Tongue (tissue), 2 donors: ENCODE data around the gene GRIN2D. TPM values are rescaled to one million over a fixed set of nuclear protein-coding genes. Genes with fewer than 3 reads are reported as not detected.

Experiments
- DNase-seq: peaks from one replicate; pipeline ENCODE4 v3.0.0-alpha.2; 2015
- total RNA-seq: library from RNA; depleted of rRNA; stranded (reverse); fragments of >200 nt; gene quantifications from one replicate; pipeline ENCODE4 v1.2.3, GENCODE V29; 2014

GRIN2D gene
- total RNA-seq, 1 donor from 2014 or later: 0.41 TPM

DNA sequence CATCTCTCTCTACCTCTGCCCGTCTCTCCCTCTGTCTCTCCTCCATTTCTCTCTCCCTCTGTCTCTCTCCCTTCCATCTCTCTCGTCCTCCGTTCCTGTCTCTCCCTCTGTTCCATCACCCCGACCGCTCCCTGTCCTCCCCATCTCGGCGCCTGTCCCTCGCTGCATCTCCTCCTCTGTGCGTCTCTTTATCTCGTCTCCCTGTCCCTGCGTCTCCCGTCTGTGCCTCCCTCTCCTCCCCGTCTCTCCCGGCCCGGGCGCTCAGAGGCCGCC, 4.6 kb downstream of the GRIN2D start:
- no peak for DNase-seq

DNA sequence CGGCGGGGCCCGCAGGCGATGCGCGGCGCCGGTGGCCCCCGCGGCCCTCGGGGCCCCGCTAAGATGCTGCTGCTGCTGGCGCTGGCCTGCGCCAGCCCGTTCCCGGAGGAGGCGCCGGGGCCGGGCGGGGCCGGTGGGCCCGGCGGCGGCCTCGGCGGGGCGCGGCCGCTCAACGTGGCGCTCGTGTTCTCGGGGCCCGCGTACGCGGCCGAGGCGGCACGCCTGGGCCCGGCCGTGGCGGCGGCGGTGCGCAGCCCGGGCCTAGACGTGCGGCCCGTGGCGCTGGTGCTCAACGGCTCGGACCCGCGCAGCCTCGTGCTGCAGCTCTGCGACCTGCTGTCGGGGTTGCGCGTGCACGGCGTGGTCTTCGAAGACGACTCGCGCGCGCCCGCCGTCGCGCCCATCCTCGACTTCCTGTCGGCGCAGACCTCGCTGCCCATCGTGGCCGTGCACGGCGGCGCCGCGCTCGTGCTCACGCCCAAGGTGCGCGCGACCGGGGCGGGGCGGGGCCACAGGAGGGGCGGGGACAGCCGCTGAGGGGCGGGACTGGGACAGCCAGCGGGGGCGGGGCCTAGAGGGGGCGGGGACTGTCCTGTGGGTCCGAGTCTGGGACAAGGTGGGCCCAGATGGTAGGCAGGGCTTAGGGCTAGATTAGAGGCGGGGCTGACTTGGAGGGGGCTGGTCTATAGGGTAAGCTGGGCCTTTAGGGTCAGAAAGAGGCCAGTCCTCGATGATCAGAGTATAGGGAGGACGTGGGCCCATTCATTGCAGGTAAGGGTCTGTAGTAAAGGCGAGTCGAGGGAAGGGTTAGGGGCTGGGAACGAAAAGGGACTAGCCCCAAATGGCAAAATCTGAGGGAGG, 5.1 kb downstream of the GRIN2D start:
- DNase-seq: peak; percentile 80

DNA sequence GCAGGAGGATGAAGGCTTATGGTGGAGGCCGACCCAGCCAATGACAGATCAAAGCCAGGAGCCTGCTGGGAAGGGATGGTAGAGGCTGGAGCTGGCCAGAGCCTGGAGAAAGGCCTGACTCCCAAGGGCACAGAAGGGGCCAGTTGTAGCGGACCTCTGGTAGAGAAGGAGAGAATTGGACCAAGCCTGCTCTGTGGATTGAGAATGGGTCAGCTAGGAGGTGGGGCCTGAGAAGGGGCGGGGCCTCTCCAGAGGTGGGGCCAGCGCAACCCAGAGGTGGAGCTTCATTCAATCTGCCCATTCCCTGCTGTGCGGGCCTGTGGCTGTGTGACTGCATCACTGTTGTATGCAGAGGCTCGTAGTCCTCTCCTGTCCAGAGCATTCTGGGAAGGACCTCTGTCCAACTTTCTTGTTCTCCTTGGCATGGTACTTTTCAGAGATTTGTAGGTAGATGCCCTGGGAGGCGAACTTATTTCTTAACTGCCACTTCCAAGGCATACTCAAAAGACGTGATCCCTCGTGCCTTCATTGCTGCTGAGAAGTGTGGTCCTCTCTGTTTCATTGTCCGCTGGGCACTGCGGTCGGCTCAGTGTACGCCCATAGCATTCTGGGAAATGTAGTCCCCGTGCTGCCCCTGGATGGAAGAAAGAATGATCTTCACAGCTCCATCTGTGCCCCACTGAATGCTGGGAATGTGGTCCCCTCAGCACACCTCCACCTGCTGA, 6.7 kb downstream of the GRIN2D start:
- peak; percentile 44 for DNase-seq

DNA sequence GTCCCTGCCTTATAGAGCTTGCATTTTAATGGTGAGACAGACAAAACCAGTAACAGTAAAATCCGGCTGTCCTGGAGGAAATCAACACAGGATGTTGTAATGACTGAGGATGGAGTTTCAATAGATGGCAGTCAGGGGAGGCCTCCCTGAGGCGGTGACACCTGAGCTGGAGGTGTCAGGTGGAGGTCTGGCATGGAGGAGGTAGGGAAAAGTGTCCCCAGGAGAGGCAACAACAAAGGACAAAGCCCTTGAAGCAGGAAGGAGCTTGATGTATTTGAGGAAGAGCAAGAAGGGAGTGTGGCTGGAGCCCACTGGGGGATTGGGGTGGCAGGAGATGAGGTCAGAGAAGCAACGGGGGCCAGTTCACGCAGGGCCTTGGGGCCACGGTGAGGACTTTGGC, 7.8 kb downstream of the GRIN2D start:
- DNase-seq: no peak

DNA sequence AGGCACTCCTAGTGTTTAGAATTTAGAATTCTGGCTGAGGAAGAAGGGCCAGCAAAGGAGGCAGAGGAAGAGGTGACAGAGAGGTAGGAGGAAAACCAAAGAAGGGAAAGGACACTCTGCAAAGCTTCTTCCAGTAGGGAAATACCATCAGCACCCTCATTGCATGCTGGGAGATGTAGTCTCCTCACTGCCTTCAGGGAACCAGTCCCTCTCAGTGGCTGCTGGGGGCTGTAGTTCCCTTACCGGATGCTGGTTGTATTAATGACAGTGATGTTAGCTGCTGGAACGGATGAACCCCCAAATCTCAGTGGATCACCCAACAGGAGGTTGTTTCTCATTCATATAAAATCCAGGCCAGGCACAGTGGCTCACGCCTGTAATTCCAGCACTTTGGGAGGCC, 10.1 kb downstream of the GRIN2D start:
- DNase-seq: peak; percentile 62

DNA sequence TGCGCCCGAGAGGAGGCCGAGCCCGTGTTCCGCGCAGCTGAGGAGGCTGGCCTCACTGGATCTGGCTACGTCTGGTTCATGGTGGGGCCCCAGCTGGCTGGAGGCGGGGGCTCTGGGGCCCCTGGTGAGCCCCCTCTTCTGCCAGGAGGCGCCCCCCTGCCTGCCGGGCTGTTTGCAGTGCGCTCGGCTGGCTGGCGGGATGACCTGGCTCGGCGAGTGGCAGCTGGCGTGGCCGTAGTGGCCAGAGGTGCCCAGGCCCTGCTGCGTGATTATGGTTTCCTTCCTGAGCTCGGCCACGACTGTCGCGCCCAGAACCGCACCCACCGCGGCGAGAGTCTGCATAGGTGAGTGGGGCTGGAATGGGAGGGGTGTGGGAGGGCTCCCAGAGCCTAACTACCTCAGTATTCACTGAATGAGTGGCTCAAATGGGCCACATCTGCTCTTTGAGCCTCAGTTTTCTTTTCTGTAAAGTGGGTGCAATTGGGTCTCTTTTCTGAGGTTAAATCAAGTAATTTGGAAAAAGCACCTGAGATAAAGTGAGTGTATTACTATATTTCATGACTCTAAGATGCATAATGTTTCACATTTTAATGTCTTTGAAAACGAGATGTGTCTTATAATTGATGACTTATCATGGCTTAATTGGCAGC, 11.7 kb downstream of the GRIN2D start:
- no peak for DNase-seq

DNA sequence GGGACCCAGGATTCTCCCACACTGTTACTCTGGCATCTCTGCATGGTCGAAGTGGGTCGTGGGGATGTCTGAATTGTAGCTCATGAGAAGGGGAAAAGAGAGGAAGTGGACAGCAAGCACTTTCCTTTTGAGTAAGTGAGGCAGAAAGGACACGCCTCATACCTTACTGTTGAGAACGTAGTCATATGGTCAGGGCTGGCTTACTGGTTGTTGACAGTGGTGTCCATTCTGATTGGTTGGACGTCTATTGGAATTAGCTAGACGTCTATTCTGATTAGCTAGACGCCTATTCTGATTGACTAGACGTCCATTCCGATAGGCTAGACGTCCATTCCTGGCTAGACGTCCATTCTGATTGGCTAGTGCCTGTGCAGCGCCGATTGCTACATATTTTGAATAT, 12.4 kb downstream of the GRIN2D start:
- no peak for DNase-seq

DNA sequence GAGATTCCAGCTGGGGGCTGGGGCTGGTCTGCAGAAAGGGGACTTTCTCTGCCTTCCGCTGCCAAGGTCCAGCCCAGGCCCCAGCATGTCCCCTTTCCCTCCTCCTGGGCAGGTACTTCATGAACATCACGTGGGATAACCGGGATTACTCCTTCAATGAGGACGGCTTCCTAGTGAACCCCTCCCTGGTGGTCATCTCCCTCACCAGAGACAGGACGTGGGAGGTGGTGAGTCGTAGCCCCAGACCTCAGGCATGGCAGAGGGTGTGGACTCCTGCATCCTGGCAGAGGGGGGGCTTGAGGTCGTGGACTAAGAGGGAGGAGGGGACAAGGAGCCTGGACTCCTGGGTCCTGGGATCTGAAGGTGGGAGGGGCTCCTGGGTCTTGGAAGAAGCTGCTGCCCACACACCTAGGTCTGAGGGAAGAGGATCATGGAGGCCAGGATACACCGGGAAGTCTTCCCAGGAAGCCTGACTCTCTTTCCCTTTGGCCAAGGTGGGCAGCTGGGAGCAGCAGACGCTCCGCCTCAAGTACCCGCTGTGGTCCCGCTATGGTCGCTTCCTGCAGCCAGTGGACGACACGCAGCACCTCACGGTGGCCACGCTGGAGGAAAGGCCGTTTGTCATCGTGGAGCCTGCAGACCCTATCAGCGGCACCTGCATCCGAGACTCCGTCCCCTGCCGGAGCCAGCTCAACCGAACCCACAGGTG, 20.6 kb downstream of the GRIN2D start:
- DNase-seq: no peak

DNA sequence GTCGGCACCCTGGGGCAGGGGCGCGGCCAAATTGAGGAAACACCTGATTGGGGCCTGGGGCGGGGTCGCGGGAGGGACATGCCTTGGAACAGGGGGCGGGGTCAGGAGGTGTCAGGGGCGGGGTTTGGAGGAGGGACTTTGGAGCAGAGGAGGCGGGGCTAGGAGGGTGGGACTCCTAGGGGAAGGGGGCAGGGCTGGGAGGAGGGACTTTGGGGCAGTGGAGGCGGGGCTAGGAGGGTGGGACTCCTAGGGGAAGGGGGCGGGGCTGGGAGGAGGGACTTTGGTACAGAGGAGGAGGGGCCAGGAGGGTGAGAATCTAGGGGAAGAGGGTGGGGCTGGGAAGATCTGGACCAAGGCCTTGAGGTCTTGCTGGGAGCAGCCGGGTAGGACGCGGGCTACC, 21.9 kb downstream of the GRIN2D start:
- peak; percentile 55 for DNase-seq

DNA sequence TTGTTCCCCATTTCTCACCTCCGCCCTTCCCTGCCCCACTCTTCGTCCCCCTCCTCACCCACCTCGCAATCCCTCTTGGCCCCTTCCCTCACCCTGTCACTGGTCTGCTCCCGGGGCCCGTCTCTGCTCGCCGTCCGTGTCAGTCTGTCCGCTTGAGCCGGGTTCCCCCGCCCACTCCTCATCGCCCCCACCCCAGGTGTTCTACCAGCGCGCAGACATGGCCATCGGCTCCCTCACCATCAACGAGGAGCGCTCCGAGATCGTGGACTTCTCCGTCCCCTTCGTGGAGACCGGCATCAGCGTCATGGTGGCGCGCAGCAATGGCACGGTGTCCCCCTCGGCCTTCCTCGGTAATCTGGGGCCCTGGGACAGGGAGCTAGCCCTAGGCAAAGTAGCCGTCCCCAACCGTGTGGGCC, 22.3 kb downstream of the GRIN2D start:
- DNase-seq: no peak

DNA sequence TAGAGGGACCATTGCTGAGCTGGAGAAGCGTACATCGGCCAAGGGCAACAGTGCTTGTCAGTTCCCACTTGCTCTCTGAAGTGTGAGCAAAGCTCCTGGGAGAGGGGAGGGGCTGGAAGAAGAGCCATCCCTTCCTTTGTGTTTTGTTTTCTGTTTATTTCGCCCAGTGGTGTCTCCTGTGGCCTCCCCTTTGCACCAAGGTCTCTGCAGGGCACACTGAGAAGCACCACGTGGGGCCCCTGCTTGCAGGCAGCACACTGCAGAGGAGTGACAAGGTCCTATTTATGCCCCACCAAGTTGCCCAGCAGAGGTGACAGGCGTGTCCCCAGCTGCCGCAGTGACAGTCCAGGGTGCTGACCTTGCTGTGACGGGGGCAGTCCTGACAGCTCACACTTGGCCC, 24.0 kb downstream of the GRIN2D start:
- no peak for DNase-seq

DNA sequence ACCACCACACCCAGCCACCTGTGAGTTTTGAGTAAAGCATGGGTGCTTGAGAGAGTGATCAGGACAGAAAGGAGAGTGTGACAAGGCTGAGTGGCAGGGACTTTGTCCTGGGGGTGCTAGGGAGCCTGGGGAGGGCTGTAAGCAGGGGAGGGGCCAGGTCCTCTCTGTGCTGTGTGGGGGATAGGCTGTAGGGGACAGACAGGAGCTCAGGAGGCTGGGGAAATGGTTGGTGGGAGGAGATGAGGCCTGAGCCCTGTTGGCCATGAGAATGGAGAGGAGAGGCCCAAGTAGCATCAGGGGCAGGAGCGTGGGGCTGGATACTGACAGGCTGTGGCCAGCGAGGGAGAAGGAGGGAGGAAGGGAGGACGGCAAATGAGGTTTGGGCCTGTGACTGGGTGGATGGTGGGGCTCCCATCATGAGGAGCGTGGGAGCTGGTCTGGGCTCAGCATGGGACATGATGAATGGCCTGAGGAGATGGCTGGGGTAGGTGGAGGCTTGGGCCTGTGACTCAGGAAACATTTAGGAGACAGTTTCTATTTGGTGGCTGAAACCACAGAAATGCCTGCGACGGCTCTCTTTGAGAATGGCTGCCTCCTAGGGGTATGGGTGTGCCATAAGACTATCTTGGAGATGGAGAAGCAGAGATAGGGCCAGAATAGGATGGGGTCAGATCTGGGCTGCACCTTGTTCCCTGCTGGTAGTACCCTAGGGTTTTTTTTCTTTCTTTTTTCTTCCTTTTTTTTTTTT, 25.0 kb downstream of the GRIN2D start:
- DNase-seq: no peak

DNA sequence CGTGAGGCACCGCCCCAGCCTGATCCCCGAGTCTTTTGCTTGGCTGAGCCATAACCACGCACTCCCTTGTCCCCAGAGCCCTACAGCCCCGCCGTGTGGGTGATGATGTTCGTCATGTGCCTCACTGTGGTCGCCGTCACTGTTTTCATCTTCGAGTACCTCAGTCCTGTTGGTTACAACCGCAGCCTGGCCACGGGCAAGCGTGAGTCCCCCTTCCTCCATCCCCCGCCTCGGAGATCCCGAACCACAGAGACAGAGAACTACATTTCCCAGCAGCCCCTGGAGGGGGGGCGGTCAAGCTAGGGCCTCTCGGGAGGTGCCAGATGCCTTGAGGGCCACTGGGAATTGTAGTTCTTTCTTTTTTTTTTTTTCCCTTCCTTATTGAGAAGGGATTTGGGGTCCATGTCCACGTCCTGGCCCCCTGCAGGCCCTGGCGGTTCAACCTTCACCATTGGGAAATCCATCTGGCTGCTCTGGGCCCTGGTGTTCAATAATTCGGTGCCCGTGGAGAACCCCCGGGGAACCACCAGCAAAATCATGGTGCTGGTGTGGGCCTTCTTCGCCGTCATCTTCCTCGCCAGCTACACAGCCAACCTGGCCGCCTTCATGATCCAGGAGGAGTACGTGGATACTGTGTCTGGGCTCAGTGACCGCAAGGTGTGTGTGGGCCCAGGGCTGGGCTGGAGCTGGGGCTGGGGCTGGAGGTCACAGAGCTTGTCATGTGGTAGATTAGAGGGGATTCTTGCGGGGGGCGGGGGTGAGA, 25.9 kb downstream of the GRIN2D start:
- peak; percentile 70 for DNase-seq

DNA sequence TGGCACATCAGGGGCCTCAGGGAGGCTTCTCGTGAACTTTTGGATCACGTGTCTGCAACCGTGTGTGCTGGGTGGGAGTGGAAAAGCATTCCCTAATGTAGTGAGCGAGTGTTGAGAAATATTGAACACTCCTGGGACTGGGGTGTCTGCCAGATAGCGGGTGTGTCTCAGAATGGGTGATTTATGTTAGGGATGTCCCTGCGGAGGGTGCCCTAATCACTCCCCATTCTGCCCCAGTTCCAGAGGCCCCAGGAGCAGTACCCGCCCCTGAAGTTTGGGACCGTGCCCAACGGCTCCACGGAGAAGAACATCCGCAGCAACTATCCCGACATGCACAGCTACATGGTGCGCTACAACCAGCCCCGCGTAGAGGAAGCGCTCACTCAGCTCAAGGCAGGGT, 28.1 kb downstream of the GRIN2D start:
- no peak for DNase-seq

DNA sequence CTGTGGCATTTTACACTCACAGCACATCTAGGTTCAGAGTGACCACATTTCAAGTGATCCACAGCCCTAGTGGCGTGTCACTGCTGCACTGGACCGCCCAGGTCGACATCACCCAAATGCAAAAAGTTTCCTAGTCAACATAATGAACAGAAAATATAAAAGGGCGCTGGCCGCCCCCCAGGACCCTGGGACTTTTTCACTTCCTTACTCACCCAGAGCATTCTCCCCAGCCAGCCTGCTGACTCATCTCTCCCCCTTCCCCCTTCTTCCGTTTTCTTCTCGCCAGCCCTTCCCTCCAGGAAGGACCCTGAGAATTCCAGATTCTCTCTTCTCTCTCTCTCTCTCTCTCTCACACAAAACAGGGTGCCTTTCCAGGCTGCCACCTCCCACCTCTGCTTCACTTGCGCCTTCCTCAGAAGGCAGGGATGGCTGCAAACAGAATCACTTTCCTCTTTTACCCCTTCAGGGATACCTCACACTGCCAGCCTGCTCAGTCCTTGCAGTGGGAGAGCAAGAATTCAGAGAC, 31.3 kb downstream of the GRIN2D start:
- DNase-seq: no peak

DNA sequence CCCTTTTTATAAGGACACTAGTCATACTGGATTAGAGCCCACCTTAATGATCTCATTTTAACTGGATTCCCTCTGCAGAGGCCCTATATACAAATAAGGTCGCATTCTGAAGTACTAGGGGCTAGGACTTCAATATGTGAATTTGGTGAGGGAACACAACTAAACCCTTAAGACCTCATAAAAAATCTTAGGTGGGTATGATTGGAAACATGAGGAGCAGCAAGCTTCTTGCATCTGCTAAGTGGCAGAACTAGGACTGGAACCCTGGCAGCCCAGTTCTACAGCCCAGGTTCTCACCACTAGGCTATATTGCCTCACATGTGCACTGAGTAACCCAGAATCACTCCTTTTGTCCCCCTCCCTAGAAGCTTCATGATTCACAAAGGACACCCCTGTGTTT, 35.2 kb downstream of the GRIN2D start:
- DNase-seq: no peak

DNA sequence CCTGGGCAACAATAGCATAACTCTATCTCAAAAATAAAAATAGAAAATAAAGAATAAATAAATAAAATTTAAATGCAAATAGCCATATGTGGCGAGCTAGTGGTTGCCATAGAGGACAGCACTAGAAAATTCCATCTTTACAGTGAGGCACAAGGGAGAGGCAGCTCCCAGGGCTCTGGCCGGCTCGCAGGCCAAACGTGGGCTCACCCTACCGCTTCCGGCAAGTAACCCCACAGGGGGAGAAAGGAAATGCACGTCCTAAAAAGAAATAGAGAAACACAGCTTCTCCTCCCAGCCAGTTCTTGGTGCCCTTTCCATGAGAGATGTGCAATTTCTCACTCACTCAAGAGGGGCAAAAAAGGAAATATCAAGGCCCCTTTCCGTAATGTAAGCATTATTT, 39.9 kb downstream of the GRIN2D start:
- DNase-seq: no peak

DNA sequence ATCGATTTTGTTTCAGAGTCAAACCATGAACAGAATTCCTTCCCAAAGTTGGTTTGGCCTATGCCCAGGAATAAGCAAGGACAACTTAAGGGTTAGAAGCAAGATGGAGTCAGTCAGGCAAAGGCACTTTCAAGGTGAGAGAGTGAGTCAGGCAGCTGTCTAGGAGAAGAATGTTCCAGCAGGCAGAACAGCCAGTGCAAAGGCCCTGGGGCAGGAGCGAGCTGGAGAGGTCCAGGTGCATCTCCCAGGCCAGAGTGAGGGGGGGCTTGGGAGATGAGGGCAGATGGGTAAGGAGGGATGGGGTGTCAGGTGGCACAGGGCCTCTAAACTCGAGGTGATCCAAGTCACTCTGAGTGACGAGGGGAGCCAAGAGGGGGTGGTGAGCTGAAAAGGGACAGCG, 43.1 kb downstream of the GRIN2D start:
- no peak for DNase-seq

DNA sequence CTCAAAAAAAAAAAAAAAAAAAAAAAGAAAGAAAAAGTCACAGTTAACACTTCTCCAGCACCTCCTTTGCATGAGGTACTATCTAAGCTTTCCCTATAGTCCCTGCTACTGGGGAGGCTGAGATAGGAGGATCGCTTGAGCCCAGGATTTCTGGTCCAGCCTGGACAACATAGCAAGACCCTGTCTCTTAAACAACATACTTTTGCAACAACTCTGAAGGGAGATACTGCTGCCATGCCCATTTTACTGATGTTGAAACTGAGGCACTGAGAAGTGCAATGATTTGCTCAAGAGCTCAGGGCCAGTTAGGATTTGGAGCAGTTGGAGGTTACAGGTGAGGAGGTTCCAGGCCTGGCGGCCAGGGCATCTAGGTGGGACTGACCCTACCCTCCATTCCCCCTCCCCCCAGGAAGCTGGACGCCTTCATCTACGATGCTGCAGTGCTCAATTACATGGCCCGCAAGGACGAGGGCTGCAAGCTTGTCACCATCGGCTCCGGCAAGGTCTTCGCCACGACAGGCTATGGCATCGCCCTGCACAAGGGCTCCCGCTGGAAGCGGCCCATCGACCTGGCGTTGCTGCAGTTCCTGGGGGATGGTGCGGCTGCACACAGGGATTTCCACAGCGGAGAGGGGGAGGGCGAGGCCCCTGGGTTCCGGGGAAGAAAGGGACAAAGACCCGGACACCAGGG, 48.0 kb downstream of the GRIN2D start:
- DNase-seq: no peak
